H9 (cell line): Measurements from ENCODE around the gene DUSP15. TPM values are rescaled to one million over a fixed set of nuclear protein-coding genes. Genes with fewer than 3 reads are reported as not detected.

ENCODE experiments used
- DNase-seq: peaks from one replicate; pipeline ENCODE4 v3.0.0-alpha.2; 2017
- H2AFZ ChIP-seq: one replicate; pipeline ENCODE4 v1.6.1; 2013; ENCODE audit warnings: mild to moderate bottlenecking, low read length, control low read depth, moderate library complexity
- H2AK5ac ChIP-seq: 2 replicates; pipeline ENCODE4 v1.6.1; 2013; ENCODE audit warnings: low read length, control low read depth, mixed read lengths; ENCODE audit not compliant: insufficient read length
- H2BK120ac ChIP-seq: one replicate; pipeline ENCODE4 v1.6.1; 2013; ENCODE audit warnings: low read depth, mild to moderate bottlenecking, low read length, control low read depth, inconsistent platforms; ENCODE audit not compliant: poor library complexity, severe bottlenecking
- H2BK12ac ChIP-seq: 2 replicates; pipeline ENCODE4 v1.6.1; 2013; ENCODE audit warnings: low read length, control low read depth, mixed read lengths, low read depth; ENCODE audit not compliant: insufficient read length
- H2BK15ac ChIP-seq: 2 replicates; pipeline ENCODE4 v1.6.1; 2013; ENCODE audit warnings: low read depth, low read length, control low read depth
- H2BK20ac ChIP-seq: one replicate; pipeline ENCODE4 v1.6.1; 2013; ENCODE audit warnings: low read depth, mild to moderate bottlenecking, low read length, control low read depth, inconsistent platforms; ENCODE audit not compliant: poor library complexity, severe bottlenecking
- H2BK5ac ChIP-seq: 2 replicates; pipeline ENCODE4 v1.6.1; 2013; ENCODE audit warnings: low read length, control low read depth, mixed read lengths; ENCODE audit not compliant: insufficient read length
- H3K14ac ChIP-seq: 2 replicates; pipeline ENCODE4 v1.6.1; 2013; ENCODE audit warnings: low read length, control low read depth; ENCODE audit not compliant: insufficient read depth
- H3K18ac ChIP-seq: 2 replicates; pipeline ENCODE4 v1.6.1; 2013; ENCODE audit warnings: low read depth, mild to moderate bottlenecking, mixed read lengths, low read length, control low read depth; ENCODE audit not compliant: insufficient read length
- H3K23ac ChIP-seq: 2 replicates; pipeline ENCODE4 v1.6.1; 2013; ENCODE audit warnings: low read length, control low read depth, mixed read lengths, low read depth; ENCODE audit not compliant: insufficient read length
- H3K23me2 ChIP-seq: 2 replicates; pipeline ENCODE4 v1.6.1; 2013; ENCODE audit warnings: low read depth, mild to moderate bottlenecking, mixed read lengths, low read length, control low read depth; ENCODE audit not compliant: insufficient read length, poor library complexity, severe bottlenecking
- H3K27ac ChIP-seq: 2 replicates; pipeline ENCODE4 v1.5.1; 2013; ENCODE audit warnings: low read length, control low read depth, mixed read lengths, low read depth; ENCODE audit not compliant: insufficient read length
- H3K27me3 ChIP-seq: 2 replicates; pipeline ENCODE4 v1.6.1; 2013; ENCODE audit warnings: low read length, control low read depth, inconsistent platforms; ENCODE audit not compliant: insufficient read depth
- H3K4ac ChIP-seq: 2 replicates; pipeline ENCODE4 v1.6.1; 2013; ENCODE audit warnings: low read depth, mild to moderate bottlenecking, control low read depth, inconsistent platforms, low read length, moderate library complexity
- H3K4me1 ChIP-seq: 2 replicates; pipeline ENCODE4 v1.6.1; 2013; ENCODE audit warnings: low read length, control low read depth, inconsistent platforms; ENCODE audit not compliant: insufficient read depth
- H3K4me2 ChIP-seq: 2 replicates; pipeline ENCODE4 v1.6.1; 2013; ENCODE audit warnings: low read length, control low read depth, mixed read lengths; ENCODE audit not compliant: insufficient read length, insufficient read depth
- H3K56ac ChIP-seq: 2 replicates; pipeline ENCODE4 v1.6.1; 2013; ENCODE audit warnings: low read depth, mild to moderate bottlenecking, mixed read lengths, low read length, control low read depth; ENCODE audit not compliant: insufficient read length
- H3K79me1 ChIP-seq: 2 replicates; pipeline ENCODE4 v1.6.1; 2013; ENCODE audit warnings: low read depth, mild to moderate bottlenecking, moderate library complexity, low read length, control low read depth, inconsistent platforms; ENCODE audit not compliant: insufficient read depth, poor library complexity, severe bottlenecking
- H3K79me2 ChIP-seq: 2 replicates; pipeline ENCODE4 v1.6.1; 2013; ENCODE audit warnings: low read length, control low read depth, inconsistent platforms; ENCODE audit not compliant: insufficient read depth
- H3K9ac ChIP-seq: 2 replicates; pipeline ENCODE4 v1.6.1; 2013; ENCODE audit warnings: low read length, control low read depth, mixed read lengths; ENCODE audit not compliant: insufficient read length; ENCODE audit errors: extremely low read depth
- H3K9me3 ChIP-seq: one replicate; pipeline ENCODE4 v1.6.1; 2013; ENCODE audit warnings: low read depth, low read length, inconsistent platforms; ENCODE audit not compliant: control insufficient read depth
- H3T11ph ChIP-seq: one replicate; pipeline ENCODE4 v1.6.1; 2013; ENCODE audit warnings: mild to moderate bottlenecking, low read length, control low read depth, inconsistent platforms
- H4K20me1 ChIP-seq: one replicate; pipeline ENCODE4 v1.6.1; 2013; ENCODE audit not compliant: control insufficient read depth, insufficient read length, insufficient read depth
- H4K5ac ChIP-seq: 2 replicates; pipeline ENCODE4 v1.6.1; 2013; ENCODE audit warnings: low read depth, mild to moderate bottlenecking, mixed read lengths, low read length, control low read depth; ENCODE audit not compliant: insufficient read length
- H4K8ac ChIP-seq: replicated peaks from 2 replicates; pipeline ENCODE4 v1.6.1; 2013; ENCODE audit warnings: low read length, control low read depth, mixed read lengths, low read depth; ENCODE audit not compliant: insufficient read length
- H4K91ac ChIP-seq: 2 replicates; pipeline ENCODE4 v1.6.1; 2013; ENCODE audit warnings: low read depth, mild to moderate bottlenecking, moderate library complexity, mixed read lengths, low read length, control low read depth; ENCODE audit not compliant: insufficient read length
- H3K27ac Mint-ChIP-seq, 3 experiments: 2 replicates in 2 of 3; 3 replicates in 1 of 3; pipeline ENCODE4 v1.8.0; 2020 to 2021; ENCODE audit warnings: mixed read lengths in 3 of 3, mild to moderate bottlenecking in 1 of 3, moderate library complexity in 1 of 3
- H3K27me3 Mint-ChIP-seq: 2 replicates; pipeline ENCODE4 v1.8.0; 2021; ENCODE audit warnings: low read depth, mild to moderate bottlenecking, moderate library complexity, mixed read lengths
- H3K36me3 Mint-ChIP-seq, 3 experiments: 2 replicates in 2 of 3; 3 replicates in 1 of 3; pipeline ENCODE4 v1.8.0; 2020 to 2021; ENCODE audit warnings: low read depth in 3 of 3, mixed read lengths in 3 of 3; ENCODE audit not compliant: insufficient read depth in 1 of 3
- H3K4me1 Mint-ChIP-seq, 2 experiments: 2 replicates each; pipeline ENCODE4 v1.8.0; 2020; ENCODE audit warnings: mixed read lengths in 2 of 2
- H3K4me3 Mint-ChIP-seq, 2 experiments: 2 replicates in 1 of 2; 3 replicates in 1 of 2; pipeline ENCODE4 v1.8.0; 2020 to 2021; ENCODE audit warnings: mild to moderate bottlenecking in 2 of 2, mixed read lengths in 2 of 2, moderate library complexity in 1 of 2
- H3K9me3 Mint-ChIP-seq, 2 experiments: 2 replicates in 1 of 2; 3 replicates in 1 of 2; pipeline ENCODE4 v1.8.0; 2020; ENCODE audit warnings: mild to moderate bottlenecking in 2 of 2, mixed read lengths in 2 of 2, moderate library complexity in 1 of 2
- WGBS: extraction: QIAGEN DNeasy Blood & Tissue Kit; methylation state at CpG from one replicate; pipeline ENCODE4 v1.1.7; 2013; ENCODE audit warnings: missing lambda C conversion rate, low lambda C conversion rate, mixed read lengths; ENCODE audit not compliant: insufficient read length; ENCODE audit errors: extremely low coverage; 5-methylcytosine and 5-hydroxymethylcytosine counted together
- total RNA-seq: library from RNA; stranded (reverse); gene quantifications from 2 replicates; pipeline ENCODE4 v1.2.1, GENCODE V29; 2021
- TF ChIP-seq, protein P1 (sequence below): fragments of 200-600 bp; sonication (generic); conservative IDR thresholded peaks from 3 replicates; pipeline ENCODE4 v1.8.0; 2021; ENCODE audit warnings: antibody characterized with exemption, mild to moderate bottlenecking

DUSP15 gene
- total RNA-seq, 1 experiment from 2014 or later, result 5.6 TPM

DNA sequence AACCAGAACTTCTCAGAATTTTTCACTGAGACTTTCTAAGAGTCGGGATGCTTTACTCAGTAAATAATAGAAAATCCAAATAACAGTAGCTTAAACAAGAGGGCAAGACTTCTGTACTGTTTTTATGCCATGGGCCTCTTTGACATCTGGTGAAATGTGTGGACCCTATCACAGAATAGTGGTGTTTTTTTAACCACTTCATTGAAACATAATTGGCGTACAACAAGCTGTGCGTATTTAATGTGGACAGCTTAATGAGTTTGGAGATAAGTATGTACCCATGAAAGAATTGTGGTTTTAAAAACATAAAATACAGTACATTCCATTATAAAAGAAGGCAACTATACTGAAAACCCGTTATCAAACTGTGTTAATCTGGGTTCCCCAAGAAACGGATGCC lies 43.8 kb upstream of the DUSP15 start:
- no peak overlapping the region for H3K27ac ChIP-seq
- Mint-ChIP-seq H3K27me3 (peaks cover 3% of the 10 kb centered on the region), H3K4me3 (no peak overlapping the region), H3K4me1 (peaks cover 70 to 76% of the 10 kb centered on the region in 2 experiments), H3K27ac (peak overlapping the region in 1 of 3 experiments; percentile 79; a peak in 2 of 7 replicates), H3K36me3 (0 out of 7 replicates have a peak, but pooled peaks cover 0 to 9% (median 0%) of the 10 kb centered on the region in 3 experiments), H3K9me3 (peaks cover 0 to 11% of the 10 kb centered on the region in 2 experiments; a peak in 1 of 5 replicates)
- no peak overlapping the region for H3K4ac ChIP-seq
- H3K79me1 ChIP-seq, result no peaks in the 10 kb centered on the region
- H3K23me2 ChIP-seq, result no peaks in the 10 kb centered on the region
- no peak overlapping the region for H3K56ac ChIP-seq
- no peak overlapping the region for H3T11ph ChIP-seq
- no peak overlapping the region for H2BK15ac ChIP-seq
- H3K27me3 ChIP-seq, result no peaks in the 10 kb centered on the region
- H2BK12ac ChIP-seq, result no peak overlapping the region
- H3K9ac ChIP-seq, result no peak overlapping the region
- no CpG with 5 or more reads among the region's 5 CpGs for WGBS
- H4K5ac ChIP-seq, result no peak overlapping the region
- H3K4me1 ChIP-seq, result no peaks in the 10 kb centered on the region; the same call in 1 of the 2 replicates
- H4K8ac ChIP-seq, result no peak overlapping the region
- no peak overlapping the region for H2AK5ac ChIP-seq
- TF ChIP-seq, protein P1, sequence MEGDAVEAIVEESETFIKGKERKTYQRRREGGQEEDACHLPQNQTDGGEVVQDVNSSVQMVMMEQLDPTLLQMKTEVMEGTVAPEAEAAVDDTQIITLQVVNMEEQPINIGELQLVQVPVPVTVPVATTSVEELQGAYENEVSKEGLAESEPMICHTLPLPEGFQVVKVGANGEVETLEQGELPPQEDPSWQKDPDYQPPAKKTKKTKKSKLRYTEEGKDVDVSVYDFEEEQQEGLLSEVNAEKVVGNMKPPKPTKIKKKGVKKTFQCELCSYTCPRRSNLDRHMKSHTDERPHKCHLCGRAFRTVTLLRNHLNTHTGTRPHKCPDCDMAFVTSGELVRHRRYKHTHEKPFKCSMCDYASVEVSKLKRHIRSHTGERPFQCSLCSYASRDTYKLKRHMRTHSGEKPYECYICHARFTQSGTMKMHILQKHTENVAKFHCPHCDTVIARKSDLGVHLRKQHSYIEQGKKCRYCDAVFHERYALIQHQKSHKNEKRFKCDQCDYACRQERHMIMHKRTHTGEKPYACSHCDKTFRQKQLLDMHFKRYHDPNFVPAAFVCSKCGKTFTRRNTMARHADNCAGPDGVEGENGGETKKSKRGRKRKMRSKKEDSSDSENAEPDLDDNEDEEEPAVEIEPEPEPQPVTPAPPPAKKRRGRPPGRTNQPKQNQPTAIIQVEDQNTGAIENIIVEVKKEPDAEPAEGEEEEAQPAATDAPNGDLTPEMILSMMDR, result no peak
- H4K20me1 ChIP-seq, result no peaks in the 10 kb centered on the region
- no peak for DNase-seq
- no peaks in the 10 kb centered on the region for H3K9me3 ChIP-seq
- H3K79me2 ChIP-seq, result no peaks in the 10 kb centered on the region
- H3K18ac ChIP-seq, result no peak overlapping the region
- H2BK5ac ChIP-seq, result no peak overlapping the region
- H3K23ac ChIP-seq, result no peak overlapping the region
- H2AFZ ChIP-seq, result no peak overlapping the region
- H4K91ac ChIP-seq, result no peak overlapping the region
- no peak overlapping the region for H2BK120ac ChIP-seq
- H2BK20ac ChIP-seq, result no peak overlapping the region
- no peak overlapping the region for H3K4me2 ChIP-seq
- H3K14ac ChIP-seq, result no peak overlapping the region
